Thoracic aorta (tissue), 2 donors: Measurements from ENCODE around the gene PRSS53. TPM values are rescaled to one million over a fixed set of nuclear protein-coding genes. Genes with fewer than 3 reads are reported as not detected.
A peak's percentile ranks its signal among the peaks of the same experiment; 100 is the strongest.

Experiments
- ATAC-seq: fragments of 150-250 bp; one replicate; pipeline ENCODE4 v1.8.0; 2017; ENCODE audit warnings: low read depth; ENCODE audit not compliant: insufficient number of reproducible peaks, low FRiP score
- DNase-seq: peaks from one replicate; pipeline ENCODE4 v3.0.0-alpha.2; 2020; ENCODE audit warnings: low spot score
- H3K27ac ChIP-seq, 2 donors: fragments of 200-600 bp; sonication (generic); 1 replicate in 1 of 2; 2 replicates in 1 of 2; pipeline ENCODE4 v1.5.1; 2016; ENCODE audit warnings: mild to moderate bottlenecking in 2 of 2, moderate library complexity in 2 of 2
- H3K27me3 ChIP-seq: fragments of 200-600 bp; sonication (generic); replicated peaks from 2 replicates; pipeline ENCODE4 v1.6.0; 2016; ENCODE audit warnings: mild to moderate bottlenecking; ENCODE audit not compliant: insufficient read depth
- H3K36me3 ChIP-seq: fragments of 200-600 bp; sonication (generic); one replicate; pipeline ENCODE4 v1.5.1; 2016
- H3K4me1 ChIP-seq, 2 donors: fragments of 200-600 bp; sonication (generic); 1 replicate in 1 of 2; 2 replicates in 1 of 2; pipeline versions ENCODE4 v1.5.1 to v1.6.0; 2016; ENCODE audit warnings: low read depth in 2 of 2, mild to moderate bottlenecking in 1 of 2; ENCODE audit not compliant: control insufficient read depth in 1 of 2
- H3K4me3 ChIP-seq: fragments of 200-600 bp; sonication (generic); 2 replicates; pipeline ENCODE4 v1.5.1; 2016; ENCODE audit warnings: mild to moderate bottlenecking
- H3K9me3 ChIP-seq: fragments of 200-600 bp; sonication (generic); 2 replicates; pipeline ENCODE4 v1.5.1; 2016
- CTCF ChIP-seq: fragments of 200-600 bp; sonication (generic); IDR thresholded peaks from one replicate; pipeline ENCODE4 v1.5.1; 2019; ENCODE audit warnings: antibody characterized with exemption
- total RNA-seq, 2 donors: library from RNA; depleted of rRNA; stranded (reverse); fragments of >200 nt; gene quantifications; one replicate each; pipeline versions ENCODE4 v1.1.0 to v1.2.3, GENCODE V29; 2016

Gene PRSS53
- total RNA-seq, 2 donors from 2014 or later, result 10.6 to 13.7 TPM

GRCh38 chr16:31094088-31094423 lies 5.3 kb upstream of the PRSS53 start:
- H3K27me3 ChIP-seq, result no peaks in the 10 kb centered on the region
- peaks cover 0 to 4% of the 10 kb centered on the region in 2 donors for H3K4me1 ChIP-seq
- ATAC-seq (no peak), DNase-seq (no peak)
- peak overlapping the region; percentile 67 to 76 for H3K27ac ChIP-seq
- peak overlapping the region; percentile 86 for H3K4me3 ChIP-seq
- H3K36me3 ChIP-seq, result peaks cover 14% of the 10 kb centered on the region
- TF ChIP-seq CTCF, result no peak
- no peaks in the 10 kb centered on the region for H3K9me3 ChIP-seq

- H3K4me3 ChIP-seq, result peak overlapping the region; percentile 86
- no peaks in the 10 kb centered on the region for H3K27me3 ChIP-seq
- peaks cover 0 to 4% of the 10 kb centered on the region in 2 donors for H3K4me1 ChIP-seq
- no peak for ATAC-seq
- TF ChIP-seq CTCF, result no peak
- H3K36me3 ChIP-seq, result peaks cover 18% of the 10 kb centered on the region
- no peaks in the 10 kb centered on the region for H3K9me3 ChIP-seq
- DNase-seq, result no peak
- no peak overlapping the region for H3K27ac ChIP-seq
These were observed 4.5 kb upstream of the PRSS53 start for GRCh38 chr16:31093132-31093703.

GRCh38 chr16:31092330-31092729 lies 3.6 kb upstream of the PRSS53 start:
- no peak for DNase-seq
- no peak overlapping the region for H3K27ac ChIP-seq
- H3K27me3 ChIP-seq, result no peaks in the 10 kb centered on the region
- H3K9me3 ChIP-seq, result no peaks in the 10 kb centered on the region
- H3K4me1 ChIP-seq, result peaks cover 0 to 4% of the 10 kb centered on the region in 2 donors
- TF ChIP-seq CTCF, result no peak
- no peak overlapping the region for H3K4me3 ChIP-seq
- H3K36me3 ChIP-seq, result peaks cover 22% of the 10 kb centered on the region
- ATAC-seq, result no peak

GRCh38 chr16:31090540-31090939 lies 1.8 kb upstream of the PRSS53 start:
- no peak overlapping the region for H3K27ac ChIP-seq
- no peak overlapping the region for H3K4me3 ChIP-seq
- no peak for ATAC-seq
- no peaks in the 10 kb centered on the region for H3K27me3 ChIP-seq
- H3K36me3 ChIP-seq, result peaks cover 25% of the 10 kb centered on the region
- TF ChIP-seq CTCF, result no peak
- no peak for DNase-seq
- no peaks in the 10 kb centered on the region for H3K9me3 ChIP-seq
- H3K4me1 ChIP-seq, result peaks cover 0 to 4% of the 10 kb centered on the region in 2 donors

- no peak for DNase-seq
- Histone ChIP-seq H3K27ac (no peak overlapping the region), H3K9me3 (no peaks in the 10 kb centered on the region), H3K27me3 (no peaks in the 10 kb centered on the region), H3K36me3 (peaks cover 25% of the 10 kb centered on the region), H3K4me3 (no peak overlapping the region), H3K4me1 (no peaks in the 10 kb centered on the region)
- TF ChIP-seq CTCF, result no peak
- ATAC-seq, result no peak
These were observed 456 bp upstream of the PRSS53 start for GRCh38 chr16:31089199-31089598.
